ENCODE results near the gene LRPPRC. TPM values are rescaled to one million over a fixed set of nuclear protein-coding genes. Genes with fewer than 3 reads are reported as not detected.

LRPPRC gene
- total and polyA plus RNA-seq, 2 donors (not counting 3 experiments of a cell fraction or from before 2014, with no cell fraction given), result 22.6 to 94.0 TPM

DNA sequence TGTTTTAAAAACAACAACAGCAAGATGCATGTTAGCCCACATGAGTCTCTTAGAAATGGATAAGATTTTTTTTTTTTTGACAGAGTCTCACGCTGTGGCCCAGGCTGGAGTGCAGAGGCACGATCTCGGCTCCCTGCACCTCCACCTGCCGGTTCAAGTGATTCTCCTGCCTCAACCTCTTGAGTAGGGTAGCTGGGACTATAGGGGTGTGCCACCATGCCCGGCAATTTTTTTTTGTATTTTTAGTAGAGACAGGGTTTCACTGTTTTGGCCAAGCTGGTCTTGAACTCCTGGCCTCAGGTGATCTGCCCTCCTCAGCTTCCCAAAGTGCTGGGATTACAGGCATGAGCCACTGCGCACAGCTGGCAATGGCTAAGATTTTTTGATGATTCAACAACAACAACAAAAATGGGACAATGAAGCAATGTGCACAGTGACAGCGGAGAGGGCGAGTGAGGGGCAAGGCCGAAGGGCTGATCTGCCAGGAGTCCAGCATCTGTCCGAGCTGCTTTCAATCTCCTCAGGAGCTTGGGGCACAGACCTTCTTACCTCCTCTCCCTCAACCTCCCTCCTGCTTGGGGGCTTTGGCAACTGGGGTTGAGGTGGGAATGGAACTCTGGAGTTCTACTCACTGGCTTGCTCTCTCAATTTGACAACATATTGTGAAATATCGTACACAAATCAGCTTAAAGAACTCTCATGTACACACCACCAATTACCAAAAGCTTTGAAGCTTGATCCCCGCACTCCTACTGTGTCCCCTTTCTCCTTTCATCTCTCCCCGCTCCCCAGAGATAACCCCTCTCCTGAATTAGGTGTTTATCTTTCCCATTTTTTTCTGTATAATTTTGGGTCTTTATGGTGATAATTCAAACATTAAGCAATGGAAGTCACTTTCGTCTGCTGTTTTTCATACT lies 153.6 kb downstream of the LRPPRC start:
- no TSS peak for BruUV-seq (replicated peaks)
- Histone ChIP-seq H3K9me1 (replicated peaks; ENCODE audit: control insufficient read depth, extremely low read depth, insufficient read depth, low read length) (no peaks in the 10 kb centered on the region), H3K9ac (replicated peaks; ENCODE audit: extremely low read depth, insufficient read depth, low read length) (no peak overlapping the region), H3K4me2 (ENCODE audit: insufficient read depth, low read length) (no peak overlapping the region), H3K4me1 (ENCODE audit: control insufficient read depth, extremely low read depth, insufficient read depth, low read length) (no peaks in the 10 kb centered on the region), H4K20me1 (replicated peaks; ENCODE audit: control insufficient read depth, extremely low read depth, insufficient read depth, low read length) (no peaks in the 10 kb centered on the region), H3K9me3 (replicated peaks; ENCODE audit: control insufficient read depth, insufficient read depth, low read length) (no peaks in the 10 kb centered on the region), H3K79me2 (ENCODE audit: control insufficient read depth, insufficient read depth, low read length) (no peaks in the 10 kb centered on the region), H3K27ac (ENCODE audit: insufficient read depth, low read depth, low read length) (no peak overlapping the region), H3K4me3 (replicated peaks in 1 of 3; ENCODE audit: insufficient read depth in 1 of 3, low read depth in 1 of 3, low read length in 3 of 3) (no peak overlapping the region), H2AFZ (ENCODE audit: low read depth, low read length) (no peak overlapping the region), H3K27me3 (ENCODE audit: control insufficient read depth in 2 of 2, insufficient read depth in 2 of 2, low read length in 2 of 2) (peaks cover 7 to 8% of the 10 kb centered on the region in 2 experiments), H3K36me3 (ENCODE audit: control insufficient read depth in 2 of 2, extremely low read depth in 1 of 2, insufficient read depth in 2 of 2, low read length in 2 of 2) (no peaks in the 10 kb centered on the region)
- DNase-seq (ENCODE audit: low read depth, low spot score) (no peak), FAIRE-seq (no peak)
- ChIA-PET POLR2A (no interaction called here), CTCF (interaction anchor here (0.6 to 1.0 kb wide), 2 partner anchors 8 to 12 kb away, joined by 3 read pairs; no protein-coding TSS in a partner anchor)
- intact Hi-C loops (cut with micrococcal nuclease), result no loop called here
- dilution Hi-C loops (cut with MboI; ENCODE audit: extremely low pct_ligation_motif_present, low sequenced_read_pairs), result no loop called here
- TF ChIP-seq MYC (IDR thresholded peaks at IDR 0.05; ENCODE audit: low read depth, low read length), result no peak
- TF ChIP-seq, protein P1, sequence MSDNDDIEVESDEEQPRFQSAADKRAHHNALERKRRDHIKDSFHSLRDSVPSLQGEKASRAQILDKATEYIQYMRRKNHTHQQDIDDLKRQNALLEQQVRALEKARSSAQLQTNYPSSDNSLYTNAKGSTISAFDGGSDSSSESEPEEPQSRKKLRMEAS (IDR thresholded peaks at IDR 0.05; ENCODE audit: insufficient read depth, insufficient read length), result no peak
- TF ChIP-seq, protein P2, sequence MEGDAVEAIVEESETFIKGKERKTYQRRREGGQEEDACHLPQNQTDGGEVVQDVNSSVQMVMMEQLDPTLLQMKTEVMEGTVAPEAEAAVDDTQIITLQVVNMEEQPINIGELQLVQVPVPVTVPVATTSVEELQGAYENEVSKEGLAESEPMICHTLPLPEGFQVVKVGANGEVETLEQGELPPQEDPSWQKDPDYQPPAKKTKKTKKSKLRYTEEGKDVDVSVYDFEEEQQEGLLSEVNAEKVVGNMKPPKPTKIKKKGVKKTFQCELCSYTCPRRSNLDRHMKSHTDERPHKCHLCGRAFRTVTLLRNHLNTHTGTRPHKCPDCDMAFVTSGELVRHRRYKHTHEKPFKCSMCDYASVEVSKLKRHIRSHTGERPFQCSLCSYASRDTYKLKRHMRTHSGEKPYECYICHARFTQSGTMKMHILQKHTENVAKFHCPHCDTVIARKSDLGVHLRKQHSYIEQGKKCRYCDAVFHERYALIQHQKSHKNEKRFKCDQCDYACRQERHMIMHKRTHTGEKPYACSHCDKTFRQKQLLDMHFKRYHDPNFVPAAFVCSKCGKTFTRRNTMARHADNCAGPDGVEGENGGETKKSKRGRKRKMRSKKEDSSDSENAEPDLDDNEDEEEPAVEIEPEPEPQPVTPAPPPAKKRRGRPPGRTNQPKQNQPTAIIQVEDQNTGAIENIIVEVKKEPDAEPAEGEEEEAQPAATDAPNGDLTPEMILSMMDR (IDR thresholded peaks at IDR 0.05; ENCODE audit: extremely low read depth in 1 of 2, insufficient read depth in 1 of 2, low read depth in 1 of 2, low read length in 2 of 2), result no peak
- TF ChIP-seq POLR2AphosphoS5 (IDR thresholded peaks at IDR 0.05; ENCODE audit: insufficient read depth, low read depth, low read length), result no peak
- no peak for TF ChIP-seq POLR2A (IDR thresholded peaks at IDR 0.05; ENCODE audit: low read depth, low read length)
- TF ChIP-seq EZH2 (IDR thresholded peaks at IDR 0.05; ENCODE audit: borderline replicate concordance, low read depth, low read length, severe bottlenecking), result no peak
- no peak for TF ChIP-seq JUN (IDR thresholded peaks at IDR 0.05; ENCODE audit: borderline replicate concordance, insufficient read depth, insufficient read length, low read depth)
- TF ChIP-seq FOS (IDR thresholded peaks at IDR 0.05; ENCODE audit: borderline replicate concordance, insufficient read depth, low read length), result no peak
- no peak for TF ChIP-seq GATA2 (IDR thresholded peaks at IDR 0.05; ENCODE audit: insufficient read depth, insufficient read length, low read depth, low read length)
